Heart left ventricle (tissue), 16 donors: ENCODE measurements around the gene IRS1. TPM values are rescaled to one million over a fixed set of nuclear protein-coding genes. Genes with fewer than 3 reads are reported as not detected.

Source experiments
- ATAC-seq, 4 donors: fragments of 200-7000 bp; cut with Tn5 transposase; one replicate each; pipeline ENCODE4 v1.9.1; 2020 to 2022; ENCODE audit warnings: moderate library complexity in 4 of 4, mild to moderate bottlenecking in 3 of 4, moderate number of reproducible peaks in 1 of 4
- DNase-seq, 5 donors: peaks; one replicate each; pipeline ENCODE4 v3.0.0-alpha.2; 2020
- H3K27ac ChIP-seq, 12 donors: fragments of 200-600 bp; sonication (generic) in 4 of 12; one replicate each; pipeline versions ENCODE4 v1.5.0 to v1.8.0; 2016 to 2022; ENCODE audit warnings: mild to moderate bottlenecking in 2 of 12
- H3K27me3 ChIP-seq, 9 donors: fragments of 200-600 bp; sonication (generic) in 2 of 9; one replicate each; pipeline versions ENCODE4 v1.5.1 to v1.8.0; 2016 to 2022; ENCODE audit warnings: mild to moderate bottlenecking in 3 of 9
- H3K36me3 ChIP-seq, 9 donors: fragments of 200-600 bp; sonication (generic) in 2 of 9; one replicate each; pipeline versions ENCODE4 v1.5.0 to v1.8.0; 2018 to 2022; ENCODE audit warnings: mild to moderate bottlenecking in 2 of 9
- H3K4me1 ChIP-seq, 12 donors: fragments of 200-600 bp; sonication (generic) in 4 of 12; one replicate each; pipeline versions ENCODE4 v1.5.0 to v1.8.0; 2016 to 2022; ENCODE audit warnings: mild to moderate bottlenecking in 3 of 12
- H3K4me3 ChIP-seq, 12 donors: fragments of 200-600 bp; sonication (generic) in 4 of 12; one replicate each; pipeline versions ENCODE4 v1.5.0 to v1.8.0; 2017 to 2022; ENCODE audit warnings: mild to moderate bottlenecking in 9 of 12, moderate library complexity in 4 of 12
- H3K9me3 ChIP-seq, 12 donors: fragments of 200-600 bp; sonication (generic) in 4 of 12; one replicate each; pipeline versions ENCODE4 v1.5.0 to v1.8.0; 2016 to 2022; ENCODE audit warnings: mild to moderate bottlenecking in 1 of 12
- POLR2A ChIP-seq, 2 donors: fragments of 450-650 bp; IDR thresholded peaks; one replicate each; pipeline ENCODE4 v1.6.1; 2017; ENCODE audit warnings: antibody characterized with exemption in 2 of 2, mild to moderate bottlenecking in 2 of 2, moderate library complexity in 2 of 2
- WGBS, 4 donors: extraction: QIAGEN DNeasy Blood & Tissue Kit in 2 of 4; methylation state at CpG; one replicate each; pipeline versions ENCODE4 v1.1.5 to v1.1.7; 2013 to 2018; 5-methylcytosine and 5-hydroxymethylcytosine counted together
- intact Hi-C, 10 donors: fragments of 100-400 bp; cut with DNase I; formaldehyde crosslinking; loops; one replicate each; pipeline versions ENCODE4 v1.11.1 to v1.14.2; 2022
- polyA plus RNA-seq, 2 donors: library from polyadenylated mRNA; stranded (reverse); fragments of 200-250 nt; gene quantifications; one replicate each; pipeline ENCODE4 v1.2.3, GENCODE V29; 2013
- total RNA-seq, 9 donors: library from RNA; depleted of rRNA in 2 of 9; stranded (reverse); fragments of >200 nt in 2 of 9; fragmentation: NEBNext Ultra II Directional in 3 of 9; extraction: Animal tissue kit (Norgen Biotek cat#: 25700) in 3 of 9; gene quantifications; one replicate each; pipeline versions ENCODE4 v1.1.0 to v1.2.4, GENCODE V29; 2016 to 2023
- TF ChIP-seq, protein P1 (sequence below), 12 donors: fragments of 200-600 bp; sonication (generic) in 4 of 12; IDR thresholded peaks; one replicate each; pipeline versions ENCODE4 v1.5.0 to v1.8.0; 2018 to 2022; ENCODE audit warnings: antibody characterized with exemption in 12 of 12, mild to moderate bottlenecking in 5 of 12
- donor health status: ischemic (EF 13 %, LVEDD 7.1; RV severe dilation, severe dysfunction).
- donor health status: healthy with polysubstance abuse.
- donor health status: DM: no; HTN: yes; CAD: no.
- donor health status: DM: no; HTN: no; CAD: no.
- donor health status: ischemic (EF 25% LVEDD 6.9; RV normal size, moderate dysfunction).
- donor health status: ischemic (EF 25% LVEDD 5.7; RV mildly dilated, moderate dysfunction).
- donor health status: healthy.
- donor health status: DM: yes; HTN: yes; CAD: no.
- donor health status: ischemic (EF 35%, LVEDD 5.7; RV mildly dilated, moderate dysfunction).
- donor health status: nonischemic (EF 11% LVEDD 7.7; RV severe dilation, severe dysfunction).
- donor health status: DM: yes; HTN: yes; CAD: no.
- donor health status: PGD.
- donor health status: ischemic (EF 29% LVEDD 5.4; RV normal size, mild dysfunction).
- donor health status: nonischemic (EF 23%, LVEDD 6.1; RV moderate dilation, normal function).

Gene IRS1
- total and polyA plus RNA-seq, 11 donors: 5.0 to 45.8 (median 15.7) TPM

DNA sequence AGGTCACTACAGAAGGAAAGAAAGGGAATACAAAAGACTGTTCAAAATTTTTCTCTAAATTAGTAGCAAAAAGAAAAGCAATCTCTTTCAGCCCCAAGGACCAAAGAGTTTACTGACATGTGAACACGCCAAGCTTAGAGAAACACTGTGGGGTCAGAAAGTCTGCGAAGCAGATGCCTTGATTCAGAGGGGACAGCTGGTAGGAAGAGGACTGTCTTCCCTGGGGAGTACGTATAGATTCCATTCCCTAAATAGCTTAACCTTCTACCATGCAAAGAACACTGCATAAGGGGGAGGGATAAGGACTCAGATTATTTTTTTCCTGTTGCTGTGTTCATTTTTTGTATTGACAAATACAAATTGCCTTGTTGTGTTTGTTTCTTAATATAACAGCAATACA is 96.1 kb downstream of the IRS1 start:
- H3K36me3 ChIP-seq: no peaks in the 10 kb centered on the region
- no peaks in the 10 kb centered on the region for H3K9me3 ChIP-seq
- H3K27me3 ChIP-seq: no peaks in the 10 kb centered on the region
- ATAC-seq (no peak), DNase-seq (no peak)
- H3K4me1 ChIP-seq: peaks cover 0 to 10% (median 6%) of the 10 kb centered on the region in 12 donors
- no peak for TF ChIP-seq POLR2A (IDR thresholded peaks at IDR 0.05)
- TF ChIP-seq, protein P1, sequence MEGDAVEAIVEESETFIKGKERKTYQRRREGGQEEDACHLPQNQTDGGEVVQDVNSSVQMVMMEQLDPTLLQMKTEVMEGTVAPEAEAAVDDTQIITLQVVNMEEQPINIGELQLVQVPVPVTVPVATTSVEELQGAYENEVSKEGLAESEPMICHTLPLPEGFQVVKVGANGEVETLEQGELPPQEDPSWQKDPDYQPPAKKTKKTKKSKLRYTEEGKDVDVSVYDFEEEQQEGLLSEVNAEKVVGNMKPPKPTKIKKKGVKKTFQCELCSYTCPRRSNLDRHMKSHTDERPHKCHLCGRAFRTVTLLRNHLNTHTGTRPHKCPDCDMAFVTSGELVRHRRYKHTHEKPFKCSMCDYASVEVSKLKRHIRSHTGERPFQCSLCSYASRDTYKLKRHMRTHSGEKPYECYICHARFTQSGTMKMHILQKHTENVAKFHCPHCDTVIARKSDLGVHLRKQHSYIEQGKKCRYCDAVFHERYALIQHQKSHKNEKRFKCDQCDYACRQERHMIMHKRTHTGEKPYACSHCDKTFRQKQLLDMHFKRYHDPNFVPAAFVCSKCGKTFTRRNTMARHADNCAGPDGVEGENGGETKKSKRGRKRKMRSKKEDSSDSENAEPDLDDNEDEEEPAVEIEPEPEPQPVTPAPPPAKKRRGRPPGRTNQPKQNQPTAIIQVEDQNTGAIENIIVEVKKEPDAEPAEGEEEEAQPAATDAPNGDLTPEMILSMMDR (IDR thresholded peaks at IDR 0.05): no peak
- intact Hi-C loops: no loop called here
- no peak overlapping the region for H3K4me3 ChIP-seq
- no peak overlapping the region for H3K27ac ChIP-seq
- WGBS, 4 donors: 62 to 71% (median 69%) methylated on average over 3 of the region's 3 CpGs

DNA sequence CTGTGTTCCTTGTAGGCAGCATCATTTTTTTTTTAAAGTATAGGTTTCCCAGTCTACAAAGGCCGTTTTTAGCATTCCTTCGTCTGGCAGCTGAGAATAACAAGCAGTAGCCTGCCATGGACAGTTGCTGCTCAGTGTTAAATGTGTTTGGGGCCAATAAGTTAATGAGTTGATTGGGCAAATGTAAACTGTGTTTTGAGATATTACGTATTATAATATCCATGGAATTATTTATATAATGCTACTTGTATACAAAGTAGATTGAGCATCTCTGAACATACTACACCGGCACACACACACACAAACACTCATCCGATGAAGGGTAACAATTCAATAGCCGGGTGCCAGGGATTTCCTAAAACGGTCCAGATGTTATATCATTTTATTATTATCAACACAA is 97.2 kb downstream of the IRS1 start:
- H3K9me3 ChIP-seq: no peaks in the 10 kb centered on the region

DNA sequence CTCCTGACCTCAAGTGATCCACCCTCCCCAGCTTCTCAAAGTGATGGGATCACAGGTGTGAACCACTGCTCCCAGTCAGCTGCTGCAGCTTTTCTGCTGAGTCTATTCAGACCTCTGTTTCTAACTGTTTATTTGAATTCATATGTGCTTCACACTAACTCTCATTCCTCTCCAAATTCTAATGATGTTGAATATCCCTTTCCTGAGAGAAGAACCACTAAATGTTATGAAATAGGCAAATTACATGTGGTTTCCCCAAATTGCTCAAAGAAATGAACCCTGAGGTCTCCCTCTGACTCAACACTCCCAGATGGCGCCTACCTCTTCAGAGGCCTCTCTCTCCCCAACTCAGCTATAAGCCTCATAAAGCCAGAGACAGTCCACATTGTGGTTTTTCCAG is 98.6 kb downstream of the IRS1 start:
- Histone ChIP-seq H3K4me3 (no peak overlapping the region), H3K27ac (no peak overlapping the region), H3K4me1 (peaks cover 0 to 12% (median 6%) of the 10 kb centered on the region in 12 donors), H3K36me3 (no peaks in the 10 kb centered on the region), H3K27me3 (no peaks in the 10 kb centered on the region), H3K9me3 (no peaks in the 10 kb centered on the region)
- DNase-seq (no peak), ATAC-seq (no peak)
- WGBS, 4 donors: 86 to 100% (median 93%) methylated on average over 1 of the region's 1 CpG
- TF ChIP-seq POLR2A (IDR thresholded peaks at IDR 0.05): no peak
- TF ChIP-seq, protein P1 (IDR thresholded peaks at IDR 0.05): no peak
- intact Hi-C loops: no loop called here

More for the DNA sequence above, 97.2 kb downstream of the IRS1 start:
- DNase-seq (no peak), ATAC-seq (no peak)
- no peaks in the 10 kb centered on the region for H3K27me3 ChIP-seq
- WGBS, 4 donors: 75 to 82% (median 79%) methylated on average over 7 of the region's 7 CpGs
- H3K36me3 ChIP-seq: no peaks in the 10 kb centered on the region
- no peak overlapping the region for H3K27ac ChIP-seq
- peaks cover 0 to 12% (median 6%) of the 10 kb centered on the region in 12 donors for H3K4me1 ChIP-seq
- TF ChIP-seq, protein P1 (IDR thresholded peaks at IDR 0.05): no peak
- no peak for TF ChIP-seq POLR2A (IDR thresholded peaks at IDR 0.05)
- intact Hi-C loops: no loop called here
- no peak overlapping the region for H3K4me3 ChIP-seq

DNA sequence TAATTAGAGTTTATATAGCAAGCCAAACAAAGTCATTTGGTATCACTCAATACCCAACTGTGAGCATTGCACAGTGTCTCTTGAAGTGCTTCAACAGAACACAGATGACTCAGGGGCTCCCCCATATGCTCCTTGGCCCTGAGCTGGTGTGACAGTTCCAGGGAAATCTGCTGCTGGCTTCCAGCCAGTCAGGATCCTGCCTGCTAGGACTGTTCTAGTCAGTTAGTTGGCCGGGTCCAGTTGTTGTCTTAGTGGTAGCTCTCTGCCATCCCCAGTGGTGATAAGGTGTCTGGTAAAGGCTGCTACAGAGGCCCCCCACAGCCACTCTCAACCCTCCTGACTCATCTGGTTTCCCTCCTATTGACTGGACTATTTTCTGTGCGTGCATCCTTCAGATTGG is 100.3 kb downstream of the IRS1 start:
- TF ChIP-seq, protein P1 (IDR thresholded peaks at IDR 0.05): peak in 4 of 12 donors; percentile 11 to 31 (median 18)
- no peak for TF ChIP-seq POLR2A (IDR thresholded peaks at IDR 0.05)
- intact Hi-C loops: loop anchor here in 2 of 10 donors (10.0 kb wide), 1 partner anchor 95 kb away; the partner anchor contains the start of gene IRS1 (in 2 of the 2)
- H3K27me3 ChIP-seq: no peaks in the 10 kb centered on the region
- peak overlapping the region in 3 of 12 donors; percentile 10 to 39 (median 26) for H3K27ac ChIP-seq
- peak; percentile 62 to 89 (median 73) for DNase-seq
- H3K4me3 ChIP-seq: no peak overlapping the region
- peak; percentile 80 to 97 (median 92) for ATAC-seq
- H3K4me1 ChIP-seq: peaks cover 0 to 15% (median 7%) of the 10 kb centered on the region in 12 donors
- 32 to 50% (median 38%) methylated on average over 2 of the region's 2 CpGs for WGBS, 4 donors
- no peaks in the 10 kb centered on the region for H3K36me3 ChIP-seq
- H3K9me3 ChIP-seq: no peaks in the 10 kb centered on the region
